HG03460 (cell line): Measurements from ENCODE around the gene PROCA1.
"Not testable (repeated sequence)": the region's sequence is repeated elsewhere in the genome, so short reads cannot be mapped to it uniquely, and the experiment has no call there.

Source experiments
- ATAC-seq: cut with Tn5 transposase; IDR thresholded peaks from one replicate; pipeline ENCODE4 v1.9.1; 2021; ENCODE audit not compliant: unreplicated experiment

Gene PROCA1

DNA sequence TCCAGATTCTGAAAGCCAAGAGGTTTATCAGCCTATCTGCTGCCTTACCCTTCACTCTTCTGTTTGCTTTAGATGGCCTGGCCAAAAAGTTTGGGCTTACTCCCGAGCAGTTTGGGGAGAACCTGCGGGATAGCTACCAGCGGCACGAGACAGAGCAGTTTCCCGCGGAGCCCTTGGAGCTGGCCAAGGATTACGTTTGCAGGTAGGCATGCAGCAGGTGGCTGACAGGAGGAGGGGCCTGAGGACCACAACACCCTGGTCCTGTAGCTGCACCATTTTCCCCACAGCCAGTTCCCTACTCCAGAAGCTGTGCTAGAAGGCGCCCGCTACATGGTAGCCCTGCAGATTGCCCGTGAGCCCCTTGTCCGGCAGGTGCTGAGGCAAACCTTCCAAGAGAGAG, 29.0 kb downstream of the PROCA1 start:
- no peak for ATAC-seq

- ATAC-seq: no peak
These were observed 35.7 kb downstream of the PROCA1 start for GRCh38 chr17:28675980-28676379.

- ATAC-seq: no peak
These were observed 36.2 kb downstream of the PROCA1 start for GRCh38 chr17:28675490-28675889.

- no peak for ATAC-seq
These were observed 41.8 kb downstream of the PROCA1 start for GRCh38 chr17:28669918-28670317.

- no peak for ATAC-seq
These were observed 43.8 kb downstream of the PROCA1 start for GRCh38 chr17:28667870-28668269.

DNA sequence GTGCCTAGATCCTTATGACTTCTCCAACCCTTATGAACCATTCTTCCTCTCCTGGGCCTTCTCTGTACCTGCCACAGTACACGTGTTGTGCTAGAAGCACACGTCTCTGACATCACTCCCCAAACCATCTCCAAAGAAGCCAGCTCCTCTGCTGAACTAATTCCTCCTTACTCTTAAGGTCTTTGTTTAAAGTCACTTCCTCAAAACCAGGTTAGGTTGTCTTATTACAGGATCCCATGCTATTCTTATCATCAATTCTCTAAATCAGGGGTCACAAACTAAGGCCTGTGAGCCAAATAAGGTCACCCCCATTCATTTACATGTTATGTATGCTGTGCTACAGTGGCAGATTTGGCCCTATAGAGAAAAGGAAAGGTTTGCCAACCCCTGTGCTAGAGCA, 45.7 kb downstream of the PROCA1 start:
- no peak for ATAC-seq

- ATAC-seq: no peak
These were observed 48.0 kb downstream of the PROCA1 start for GRCh38 chr17:28663723-28664122.

GRCh38 chr17:28662527-28662829, 49.2 kb downstream of the PROCA1 start:
- ATAC-seq: no peak

- peak; percentile 87 for ATAC-seq
These were observed 49.8 kb downstream of the PROCA1 start, which contains the start of the genes SDF2 and SUPT6H for GRCh38 chr17:28661635-28662526. Gene SDF2, minus strand, starts transcription at chr17:28661906. Its CDS starts 30 bp downstream, at chr17:28661876. Gene SUPT6H, plus strand, starts transcription at chr17:28662205. Its CDS starts 11,197 bp downstream, at chr17:28673402.

DNA sequence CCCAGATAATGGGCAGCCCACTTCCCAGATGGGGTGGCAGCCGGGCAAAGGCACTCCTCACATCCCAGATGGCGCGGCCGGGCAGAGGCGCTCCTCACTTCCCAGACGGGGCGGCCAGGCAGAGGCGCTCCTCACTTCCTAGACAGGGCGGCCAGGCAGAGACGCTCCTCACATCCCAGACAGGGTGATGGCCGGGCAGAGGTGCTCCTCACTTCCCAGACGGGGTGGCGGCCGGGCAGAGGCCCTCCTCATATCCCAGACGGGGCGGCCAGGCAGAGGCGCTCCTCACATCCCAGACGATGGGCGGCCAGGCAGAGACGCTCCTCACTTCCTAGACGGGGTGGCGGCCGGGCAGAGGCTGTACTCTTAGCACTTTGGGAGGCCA, 52.2 kb downstream of the PROCA1 start:
- ATAC-seq: not testable (repeated sequence)

DNA sequence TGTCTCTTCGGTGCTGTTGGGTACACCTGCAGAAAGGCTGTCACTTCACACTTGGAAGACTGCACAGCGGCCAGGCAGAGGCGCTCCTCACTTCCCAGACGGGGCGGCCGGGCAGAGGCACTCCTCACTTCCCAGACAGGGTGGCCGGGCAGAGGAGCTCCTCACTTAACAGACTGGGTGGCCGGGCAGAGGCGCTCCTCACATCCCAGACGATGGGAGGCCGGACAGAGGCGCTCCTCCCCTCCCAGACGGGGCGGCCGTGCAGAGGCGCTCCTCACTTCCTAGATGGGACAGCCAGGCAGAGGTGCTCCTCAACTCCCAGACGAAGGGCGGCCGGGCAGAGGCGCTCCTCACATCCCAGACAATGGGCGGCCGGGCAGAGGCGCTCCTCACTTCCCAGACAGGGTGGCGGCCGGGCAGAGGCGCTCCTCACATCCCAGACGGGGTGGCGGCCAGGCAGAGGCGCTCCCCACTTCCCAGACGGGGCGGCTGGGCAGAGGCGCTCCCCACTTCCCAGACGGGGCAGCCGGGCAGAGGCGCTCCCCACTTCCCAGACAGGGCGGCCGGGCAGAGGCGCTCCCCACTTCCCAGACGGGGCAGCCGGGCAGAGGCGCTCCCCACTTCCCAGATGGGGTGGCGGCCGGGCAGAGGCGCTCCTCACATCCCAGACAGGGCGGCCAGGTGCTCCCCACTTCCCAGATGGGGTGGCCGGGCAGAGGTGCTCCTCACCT, 52.8 kb downstream of the PROCA1 start:
- ATAC-seq: not testable (repeated sequence)

DNA sequence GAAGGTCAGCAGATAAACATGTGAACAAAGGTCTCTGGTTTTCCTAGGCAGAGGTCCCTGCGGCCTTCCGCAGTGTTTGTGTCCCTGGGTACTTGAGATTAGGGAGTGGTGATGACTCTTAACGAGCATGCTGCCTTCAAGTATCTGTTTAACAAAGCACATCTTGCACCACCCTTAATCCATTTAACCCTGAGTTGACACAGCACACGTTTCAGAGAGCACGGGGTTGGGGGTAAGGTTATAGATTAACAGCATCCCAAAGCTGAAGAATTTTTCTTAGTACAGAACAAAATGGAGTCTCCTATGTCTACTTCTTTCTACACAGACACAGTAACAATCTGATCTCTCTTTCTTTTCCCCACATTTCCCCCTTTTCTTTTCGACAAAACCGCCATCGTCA, 53.3 kb downstream of the PROCA1 start:
- not testable (repeated sequence) for ATAC-seq

GRCh38 chr17:28657756-28658155, 53.9 kb downstream of the PROCA1 start:
- ATAC-seq: no peak

GRCh38 chr17:28655160-28655559, 56.5 kb downstream of the PROCA1 start:
- ATAC-seq: no peak
